Hair follicular keratinocyte (primary cell): ENCODE data around the gene CMTM3. TPM values are rescaled to one million over a fixed set of nuclear protein-coding genes. Genes with fewer than 3 reads are reported as not detected.

Experiments
- total RNA-seq: library from RNA; depleted of rRNA; stranded (reverse); fragments of >200 nt; gene quantifications from 2 replicates; pipeline ENCODE4 v1.2.3, GENCODE V29; 2015

Gene CMTM3
- total RNA-seq = 24.7 and 36.2 TPM in 2 replicates

DNA sequence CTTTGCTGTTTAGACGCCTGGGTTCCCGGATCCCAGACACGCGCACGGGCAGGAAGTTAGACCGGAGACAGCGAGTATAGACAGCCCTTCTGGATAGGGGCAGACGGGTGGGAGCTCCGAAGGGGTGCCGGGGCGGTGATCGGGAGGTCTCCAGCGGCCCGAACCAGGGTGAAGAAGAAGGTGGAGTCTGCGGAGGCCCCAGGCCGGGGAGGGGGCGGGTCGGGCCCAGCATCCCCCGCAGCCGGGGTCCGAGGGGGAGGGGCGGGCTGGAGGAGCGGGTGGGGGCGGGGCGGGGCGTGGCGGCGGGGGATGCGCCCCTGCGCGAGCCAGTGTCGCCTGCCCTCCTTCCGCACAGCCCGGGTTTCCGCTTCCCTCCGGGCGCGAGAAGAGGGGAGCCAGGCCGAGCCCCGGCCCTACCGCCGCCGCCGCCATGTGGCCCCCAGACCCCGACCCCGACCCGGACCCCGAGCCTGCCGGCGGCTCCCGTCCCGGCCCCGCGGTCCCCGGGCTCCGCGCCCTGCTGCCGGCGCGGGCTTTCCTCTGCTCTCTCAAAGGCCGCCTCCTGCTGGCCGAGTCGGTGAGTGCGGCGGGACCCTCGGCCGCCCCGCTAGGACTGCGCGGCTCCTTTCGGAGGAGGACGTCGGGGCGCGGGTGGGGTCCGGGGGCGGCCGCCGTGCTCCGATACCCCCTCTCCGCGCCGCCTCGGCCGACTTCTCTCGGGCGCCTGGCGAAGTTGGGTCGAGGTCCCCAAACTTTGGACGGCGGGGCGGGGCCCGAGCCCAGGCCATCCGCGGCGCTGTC is at the start of gene CMTM3:
TSS of gene CMTM3 (plus strand) at position 329 of the 801 bp plus-strand sequence. CDS start at position 431, 102 bp downstream.

GRCh38 chr16:66566051-66566901 is 38.2 kb upstream of the CMTM3 start, which contains the start of gene CMTM1:
TSS of gene CMTM1 (plus strand) at chr16:66566439. CDS start at chr16:66566514, 75 bp downstream.

DNA sequence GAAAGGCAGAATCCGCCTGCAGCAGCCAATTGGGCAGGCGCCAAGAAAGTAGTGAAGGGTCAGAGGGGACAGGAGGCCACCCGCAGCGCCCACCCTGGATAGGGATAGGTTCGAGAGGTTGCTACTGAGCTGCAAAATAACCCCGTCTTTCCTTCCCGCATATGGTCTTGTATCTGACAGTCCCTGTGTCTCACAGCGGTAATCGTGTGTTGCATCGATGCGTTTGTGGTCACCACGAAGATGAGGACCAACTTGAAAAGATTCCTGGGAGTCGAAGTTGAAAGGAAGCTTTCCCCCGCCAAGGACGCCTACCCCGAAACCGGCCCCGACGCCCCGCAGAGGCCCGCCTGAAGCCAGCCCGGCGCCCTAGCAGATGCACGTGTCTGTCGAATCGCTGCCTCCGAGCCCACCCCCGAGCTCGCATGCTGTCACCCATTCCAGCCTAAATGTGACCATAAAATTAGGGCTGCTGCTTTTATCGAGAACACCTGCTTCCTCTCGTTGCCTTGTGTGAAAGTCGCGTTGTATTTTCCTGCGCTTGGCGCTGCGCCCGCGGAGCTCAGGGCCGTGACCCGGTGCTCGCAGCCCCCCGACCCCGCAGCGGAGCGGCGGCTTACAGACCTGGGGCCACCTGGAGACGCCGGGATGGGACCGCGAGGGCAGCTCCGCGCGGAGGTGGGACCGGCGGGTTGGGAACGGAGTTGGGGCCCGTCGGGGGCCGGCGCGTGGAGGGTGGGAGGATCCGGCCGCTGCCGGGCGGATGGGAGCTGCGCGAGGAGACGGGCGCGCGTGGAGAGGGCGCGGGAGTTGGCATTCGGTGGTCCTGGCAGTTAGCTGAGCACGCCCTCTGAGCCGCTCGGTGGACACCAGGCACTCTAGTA is 25.6 kb upstream of the CMTM3 start, which contains the start of gene CMTM2:
TSS of gene CMTM2 (plus strand) at position 813 of the 881 bp plus-strand sequence. CDS start 145 bp downstream, outside the sequence.

Other genes with a start within 250 kb of the CMTM3 start
- 0.08 TPM in 1 of 2 replicates, not detected in the other for gene CDH5, start 238.0 kb upstream of the CMTM3 start, total RNA-seq
- gene BEAN1, start 177.4 kb upstream of the CMTM3 start, total RNA-seq = 0.04 and 0.16 TPM in 2 replicates
- gene TK2, start 54.6 kb upstream of the CMTM3 start, total RNA-seq = 22.1 and 31.2 TPM in 2 replicates
- gene CKLF, start 52.1 kb upstream of the CMTM3 start, total RNA-seq = 37.0 and 49.8 TPM in 2 replicates
- gene CMTM1, start 38.3 kb upstream of the CMTM3 start, total RNA-seq = 0.39 and 0.49 TPM in 2 replicates
- gene CMTM2, start 25.2 kb upstream of the CMTM3 start, total RNA-seq = not detected in 2 replicates
- gene CMTM4, start 92.0 kb downstream of the CMTM3 start, total RNA-seq = 13.7 and 13.9 TPM in 2 replicates
- 39.1 and 53.2 TPM in 2 replicates for gene DYNC1LI2, start 146.9 kb downstream of the CMTM3 start, total RNA-seq
- not detected in 2 replicates for gene TERB1, start 196.9 kb downstream of the CMTM3 start, total RNA-seq
- gene NAE1, start 226.3 kb downstream of the CMTM3 start, total RNA-seq = 73.7 and 119 TPM in 2 replicates
- gene CA7, start 239.7 kb downstream of the CMTM3 start, total RNA-seq = not detected in 2 replicates